HL-60/S4 treated with phorbol 12-myristate 13-acetate at 8.2 ng/mL for 4 days and 3 days (cell line): ENCODE measurements around the gene SHC1.

Experiments used
- in situ Hi-C: fragments of 300-500 bp; cut with MboI; formaldehyde crosslinking; loops from 2 replicates; pipeline ENCODE4 v1.15.0; 2022; ENCODE audit warnings: low sequenced_read_pairs

The SHC1 gene

GRCh38 chr1:154940651-154941194 lies 29.8 kb downstream of the SHC1 start:
- in situ Hi-C loops, result no loop called here

GRCh38 chr1:154940213-154940560 lies 30.4 kb downstream of the SHC1 start:
- in situ Hi-C loops, result no loop called here

GRCh38 chr1:154938604-154939399 lies 31.7 kb downstream of the SHC1 start:
- in situ Hi-C loops, result no loop called here

- in situ Hi-C loops, result no loop called here
Measured at GRCh38 chr1:154937988-154938386, 32.6 kb downstream of the SHC1 start.

GRCh38 chr1:154937085-154937987 lies 33.2 kb downstream of the SHC1 start:
- in situ Hi-C loops, result no loop called here

- in situ Hi-C loops, result no loop called here
Measured at GRCh38 chr1:154936555-154937084, 33.9 kb downstream of the SHC1 start, which contains the start of gene PMVK. PMVK (minus strand) TSS chr1:154936719; CDS start chr1:154936685, 34 bp downstream.

GRCh38 chr1:154935749-154936554 lies 34.6 kb downstream of the SHC1 start:
- in situ Hi-C loops, result no loop called here

- in situ Hi-C loops, result no loop called here
Measured at GRCh38 chr1:154934358-154934948, 36.1 kb downstream of the SHC1 start.

- in situ Hi-C loops, result no loop called here
Measured at GRCh38 chr1:154931940-154932487, 38.5 kb downstream of the SHC1 start.

GRCh38 chr1:154926201-154926600 lies 44.3 kb downstream of the SHC1 start:
- in situ Hi-C loops, result no loop called here

GRCh38 chr1:154925335-154926170 lies 45.0 kb downstream of the SHC1 start:
- in situ Hi-C loops, result no loop called here

- in situ Hi-C loops, result no loop called here
Measured at GRCh38 chr1:154923695-154924094, 46.9 kb downstream of the SHC1 start.

- in situ Hi-C loops, result no loop called here
Measured at GRCh38 chr1:154913273-154913672, 57.3 kb downstream of the SHC1 start.

- in situ Hi-C loops, result no loop called here
Measured at GRCh38 chr1:154912755-154913154, 57.8 kb downstream of the SHC1 start.
